GM18520 (cell line): Measurements from ENCODE around the gene REEP1.

Experiments used
- ATAC-seq: cut with Tn5 transposase; IDR thresholded peaks from one replicate; pipeline ENCODE4 v1.9.1; 2021; ENCODE audit not compliant: unreplicated experiment

Gene REEP1

GRCh38 chr2:86226636-86227520, 110.5 kb downstream of the REEP1 start:
- ATAC-seq: no peak

GRCh38 chr2:86226070-86226469, 111.4 kb downstream of the REEP1 start:
- no peak for ATAC-seq

- no peak for ATAC-seq
These were observed 111.8 kb downstream of the REEP1 start for GRCh38 chr2:86225581-86225980.

- no peak for ATAC-seq
These were observed 112.6 kb downstream of the REEP1 start for GRCh38 chr2:86224645-86225355.

GRCh38 chr2:86223927-86224560, 113.4 kb downstream of the REEP1 start:
- no peak for ATAC-seq

GRCh38 chr2:86223140-86223926, 114.1 kb downstream of the REEP1 start:
- no peak for ATAC-seq

GRCh38 chr2:86221066-86221684, 116.3 kb downstream of the REEP1 start:
- no peak for ATAC-seq

- ATAC-seq: no peak
These were observed 117.5 kb downstream of the REEP1 start for GRCh38 chr2:86219896-86220295.

- no peak for ATAC-seq
These were observed 119.3 kb downstream of the REEP1 start for GRCh38 chr2:86218124-86218523.

- ATAC-seq: no peak
These were observed 120.6 kb downstream of the REEP1 start for GRCh38 chr2:86216575-86217555.

- no peak for ATAC-seq
These were observed 123.0 kb downstream of the REEP1 start for GRCh38 chr2:86214503-86214832.

GRCh38 chr2:86213699-86214502, 123.5 kb downstream of the REEP1 start:
- no peak for ATAC-seq

- no peak for ATAC-seq
These were observed 124.4 kb downstream of the REEP1 start for GRCh38 chr2:86213056-86213455.

- ATAC-seq: no peak
These were observed 125.6 kb downstream of the REEP1 start for GRCh38 chr2:86211796-86212188.

- ATAC-seq: peak; percentile 35
These were observed 126.2 kb downstream of the REEP1 start for GRCh38 chr2:86211033-86211795.

- ATAC-seq: no peak
These were observed 133.0 kb downstream of the REEP1 start for GRCh38 chr2:86204458-86204857.

GRCh38 chr2:86203614-86204013, 133.8 kb downstream of the REEP1 start:
- no peak for ATAC-seq

- no peak for ATAC-seq
These were observed 134.7 kb downstream of the REEP1 start for GRCh38 chr2:86202702-86203101.
